Activated B cell treated with CpG ODN at 0.5 μM for 24 hours (primary cell): ENCODE measurements around the gene PBXIP1. TPM values are rescaled to one million over a fixed set of nuclear protein-coding genes. Genes with fewer than 3 reads are reported as not detected.

ENCODE experiments used
- ATAC-seq: fragments of 200-7000 bp; cut with Tn5 transposase; one replicate; pipeline ENCODE4 v1.10.0; 2021; ENCODE audit warnings: low read depth, mild to moderate bottlenecking, moderate library complexity
- CTCF ChIA-PET: fragments of 350-600 bp; sonication (Branson Sonifier 250); formaldehyde crosslinking; loops from one replicate; lab custom pipeline; 2021; ENCODE audit warnings: antibody characterized with exemption; lab: Charles Lee
- POLR2A ChIA-PET: fragments of 350-600 bp; sonication (Branson Sonifier 250); formaldehyde crosslinking; loops from one replicate; lab custom pipeline; 2021; ENCODE audit warnings: antibody characterized with exemption; lab: Charles Lee
- DNase-seq: peaks from one replicate; pipeline ENCODE4 v3.0.0; 2022
- H3K27ac Mint-ChIP-seq: one replicate; pipeline ENCODE4 v1.8.0; 2020; ENCODE audit warnings: mixed read lengths
- H3K27me3 Mint-ChIP-seq: one replicate; pipeline ENCODE4 v1.8.0; 2021; ENCODE audit warnings: mixed read lengths
- H3K36me3 Mint-ChIP-seq: one replicate; pipeline ENCODE4 v1.8.0; 2021; ENCODE audit warnings: low read depth, mixed read lengths
- H3K4me1 Mint-ChIP-seq: one replicate; pipeline ENCODE4 v1.8.0; 2021; ENCODE audit warnings: mixed read lengths
- H3K4me3 Mint-ChIP-seq: one replicate; pipeline ENCODE4 v1.8.0; 2020; ENCODE audit warnings: mild to moderate bottlenecking, mixed read lengths
- H3K9me3 Mint-ChIP-seq: one replicate; pipeline ENCODE4 v1.8.0; 2020; ENCODE audit warnings: mixed read lengths
- CTCF ChIP-seq: fragments of 200-600 bp; IDR thresholded peaks from one replicate; pipeline ENCODE4 v1.8.0; 2022; ENCODE audit warnings: antibody characterized with exemption, mild to moderate bottlenecking
- intact Hi-C: fragments of 100-400 bp; cut with micrococcal nuclease; formaldehyde crosslinking; loops from one replicate; pipeline ENCODE4 v1.15.1; 2024
- total RNA-seq: library from RNA; stranded (reverse); gene quantifications from 2 replicates; pipeline ENCODE4 v1.2.3, GENCODE V29; 2022

The PBXIP1 gene
- total RNA-seq, 1 donor from 2014 or later, result 42.4 TPM

DNA sequence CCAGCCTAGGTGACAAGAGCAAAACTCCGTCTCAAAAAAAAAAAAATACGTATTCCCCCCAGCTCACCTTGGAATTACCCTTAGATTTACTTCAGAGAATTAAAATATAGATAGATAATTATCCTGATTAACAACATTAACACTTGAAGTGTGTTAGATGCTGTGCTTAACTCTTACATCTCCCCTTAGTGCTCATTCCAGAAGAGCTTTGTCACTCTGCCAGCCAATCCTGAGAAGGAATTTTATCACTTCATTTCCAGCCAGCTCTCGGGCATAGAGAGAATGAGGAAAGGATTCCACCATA, 16.3 kb upstream of the PBXIP1 start:
- H3K4me3 Mint-ChIP-seq, result no peak overlapping the region

GRCh38 chr1:154971341-154971998, 15.6 kb upstream of the PBXIP1 start:
- no peak for TF ChIP-seq CTCF
- CTCF ChIA-PET, result interaction anchor here (1.3 to 2.8 kb wide), 4 partner anchors 9 to 113 kb away, joined by 3 to 11 read pairs (median 8); partner anchors contain the start of gene PYGO2
- peaks cover 44% of the 10 kb centered on the region for H3K36me3 Mint-ChIP-seq
- no peak overlapping the region for H3K27ac Mint-ChIP-seq
- H3K27me3 Mint-ChIP-seq, result no peaks in the 10 kb centered on the region
- peaks cover 29% of the 10 kb centered on the region for H3K4me1 Mint-ChIP-seq
- POLR2A ChIA-PET, result interaction anchor here (0.7 to 6.9 kb wide), 8 partner anchors 11 to 1118 kb away, joined by 3 to 53 read pairs (median 6); partner anchors contain the start of genes FLAD1, PBXIP1, PMVK and PYGO2
- DNase-seq (no peak), ATAC-seq (no peak)
- H3K9me3 Mint-ChIP-seq, result no peaks in the 10 kb centered on the region
- intact Hi-C loops, result loop anchor here (10.0 kb wide), 1 partner anchor 203 kb away; the partner anchor contains the start of genes KRTCAP2 and TRIM46
- H3K4me3 Mint-ChIP-seq, result peak overlapping the region; percentile 1

More for the DNA sequence above, 16.3 kb upstream of the PBXIP1 start:
- H3K36me3 Mint-ChIP-seq, result peaks cover 37% of the 10 kb centered on the region
- ATAC-seq, result no peak
- no peak for TF ChIP-seq CTCF
- CTCF ChIA-PET, result interaction anchor here (1.8 to 2.8 kb wide), 3 partner anchors 10 to 113 kb away, joined by 4 to 11 read pairs (median 11); partner anchors contain the start of gene PYGO2
- H3K27me3 Mint-ChIP-seq, result no peaks in the 10 kb centered on the region
- no peak for DNase-seq
- no peaks in the 10 kb centered on the region for H3K9me3 Mint-ChIP-seq
- POLR2A ChIA-PET, result interaction anchor here (0.6 to 6.9 kb wide), 6 partner anchors 8 to 1119 kb away, joined by 3 to 53 read pairs (median 4); partner anchors contain the start of genes PMVK and PYGO2
- no peak overlapping the region for H3K27ac Mint-ChIP-seq
- peaks cover 29% of the 10 kb centered on the region for H3K4me1 Mint-ChIP-seq
- intact Hi-C loops, result loop anchor here (10.0 kb wide), 1 partner anchor 203 kb away; the partner anchor contains the start of genes KRTCAP2 and TRIM46

- Mint-ChIP-seq H3K4me1 (peaks cover 29% of the 10 kb centered on the region), H3K36me3 (peaks cover 49% of the 10 kb centered on the region), H3K4me3 (peak within 1 kb of the TSS; percentile 1), H3K27me3 (no peaks in the 10 kb centered on the region), H3K27ac (peak within 1 kb of the TSS; percentile 62), H3K9me3 (no peaks in the 10 kb centered on the region)
- DNase-seq (no peak), ATAC-seq (no peak)
- no peak for TF ChIP-seq CTCF
- ChIA-PET POLR2A (interaction anchor here (0.6 to 6.9 kb wide), 6 partner anchors 10 to 323 kb away, joined by 4 to 53 read pairs (median 6); partner anchors contain the start of genes FLAD1, PBXIP1, PMVK and PYGO2), CTCF (interaction anchor here (1.3 to 2.8 kb wide), 4 partner anchors 9 to 114 kb away, joined by 3 to 11 read pairs (median 8); partner anchors contain the start of gene PYGO2)
- intact Hi-C loops, result loop anchor here (10.0 kb wide), 1 partner anchor 204 kb away; the partner anchor contains the start of genes KRTCAP2 and TRIM46
Observed at GRCh38 chr1:154970631-154971340, 14.9 kb upstream of the PBXIP1 start, which contains the start of gene SHC1. TSS of gene SHC1 (minus strand) at chr1:154970747. CDS start at chr1:154970526, 221 bp downstream.

GRCh38 chr1:154969860-154970452, 14.1 kb upstream of the PBXIP1 start:
- ChIA-PET CTCF (interaction anchor here (2.8 kb wide), 1 partner anchor 47 kb away, joined by 11 read pairs; no protein-coding TSS in a partner anchor), POLR2A (interaction anchor here (0.6 to 6.9 kb wide), 4 partner anchors 9 to 322 kb away, joined by 4 to 53 read pairs (median 6); partner anchors contain the start of genes FLAD1 and PYGO2)
- TF ChIP-seq CTCF, result no peak
- H3K27ac Mint-ChIP-seq, result peak overlapping the region; percentile 62
- H3K4me1 Mint-ChIP-seq, result peaks cover 29% of the 10 kb centered on the region
- peaks cover 57% of the 10 kb centered on the region for H3K36me3 Mint-ChIP-seq
- no peaks in the 10 kb centered on the region for H3K9me3 Mint-ChIP-seq
- ATAC-seq, result no peak
- intact Hi-C loops, result loop anchor here (10.0 kb wide), 1 partner anchor 205 kb away; the partner anchor contains the start of genes KRTCAP2 and TRIM46
- DNase-seq, result no peak
- H3K27me3 Mint-ChIP-seq, result no peaks in the 10 kb centered on the region
- no peak overlapping the region for H3K4me3 Mint-ChIP-seq
